Neuronal stem cell (in vitro differentiated cells): ENCODE measurements around the gene PEA15.

Source experiments
- DNase-seq: peaks from one replicate; pipeline ENCODE4 v3.0.0-alpha.2; 2013; ENCODE audit warnings: low spot score
- H2AFZ ChIP-seq: one replicate; pipeline ENCODE4 v1.6.1; 2013; ENCODE audit warnings: mild to moderate bottlenecking, low read length, inconsistent platforms
- H2AK5ac ChIP-seq: 2 replicates; pipeline ENCODE4 v1.6.1; 2013; ENCODE audit warnings: low read depth, mild to moderate bottlenecking, inconsistent platforms, low read length, moderate library complexity, mixed read lengths
- H2BK120ac ChIP-seq: 2 replicates; pipeline ENCODE4 v1.6.1; 2013; ENCODE audit warnings: low read depth, mild to moderate bottlenecking, inconsistent platforms, low read length, moderate library complexity, mixed read lengths
- H2BK12ac ChIP-seq: one replicate; pipeline ENCODE4 v1.6.1; 2013; ENCODE audit warnings: low read length, inconsistent platforms
- H2BK15ac ChIP-seq: 2 replicates; pipeline ENCODE4 v1.6.1; 2013; ENCODE audit warnings: mild to moderate bottlenecking, low read length, inconsistent platforms, mixed read lengths
- H2BK5ac ChIP-seq: one replicate; pipeline ENCODE4 v1.6.1; 2013; ENCODE audit warnings: inconsistent platforms, mild to moderate bottlenecking, low read length, moderate library complexity
- H3K14ac ChIP-seq: one replicate; pipeline ENCODE4 v1.6.1; 2013; ENCODE audit warnings: low read length, inconsistent platforms
- H3K18ac ChIP-seq: 2 replicates; pipeline ENCODE4 v1.6.1; 2013; ENCODE audit warnings: low read length, inconsistent platforms
- H3K23ac ChIP-seq: 2 replicates; pipeline ENCODE4 v1.6.1; 2013; ENCODE audit warnings: low read depth, mild to moderate bottlenecking, mixed read lengths, low read length, inconsistent platforms; ENCODE audit not compliant: poor library complexity
- H3K27ac ChIP-seq: replicated peaks from 3 replicates; pipeline ENCODE4 v1.5.1; 2013; ENCODE audit warnings: low read length, inconsistent platforms
- H3K27me3 ChIP-seq, 3 experiments: 2 replicates each; pipeline ENCODE4 v1.6.1; 2013; ENCODE audit warnings: low read length in 3 of 3, mild to moderate bottlenecking in 2 of 3, inconsistent platforms in 1 of 3, low read depth in 1 of 3, mixed read lengths in 1 of 3, moderate library complexity in 1 of 3; ENCODE audit not compliant: control insufficient read depth in 3 of 3, insufficient read depth in 3 of 3
- H3K36me3 ChIP-seq, 2 donors: replicated peaks in 1 of 2; 2 replicates each; pipeline ENCODE4 v1.6.1; 2013; ENCODE audit warnings: low read length in 2 of 2; ENCODE audit not compliant: control insufficient read depth in 2 of 2, insufficient read depth in 2 of 2
- H3K4ac ChIP-seq: 2 replicates; pipeline ENCODE4 v1.6.1; 2013; ENCODE audit warnings: inconsistent platforms, mild to moderate bottlenecking, low read length, moderate library complexity
- H3K4me1 ChIP-seq, 2 donors: 1 replicate in 1 of 2; 2 replicates in 1 of 2; pipeline ENCODE4 v1.6.1; 2013; ENCODE audit warnings: low read length in 2 of 2, low read depth in 1 of 2; ENCODE audit not compliant: control insufficient read depth in 2 of 2, insufficient read depth in 1 of 2
- H3K4me2 ChIP-seq: one replicate; pipeline ENCODE4 v1.6.1; 2013; ENCODE audit warnings: mild to moderate bottlenecking, low read length, inconsistent platforms; ENCODE audit not compliant: insufficient read depth, poor library complexity, severe bottlenecking
- H3K4me3 ChIP-seq, 2 donors: 2 replicates each; pipeline ENCODE4 v1.5.1; 2013; ENCODE audit warnings: low read length in 2 of 2, mild to moderate bottlenecking in 2 of 2, inconsistent platforms in 1 of 2, moderate library complexity in 1 of 2
- H3K79me1 ChIP-seq: one replicate; pipeline ENCODE4 v1.6.1; 2013; ENCODE audit warnings: low read depth, mild to moderate bottlenecking, inconsistent platforms, low read length, moderate library complexity
- H3K9ac ChIP-seq: one replicate; pipeline ENCODE4 v1.6.1; 2013; ENCODE audit warnings: mild to moderate bottlenecking, low read depth, low read length, inconsistent platforms; ENCODE audit not compliant: poor library complexity
- H3K9me3 ChIP-seq, 2 donors: replicated peaks in 1 of 2; 2 replicates each; pipeline versions ENCODE3 to v1.6.1; 2013; ENCODE audit warnings: low read length in 2 of 2, mild to moderate bottlenecking in 2 of 2, inconsistent platforms in 1 of 2, low read depth in 1 of 2, mixed read lengths in 1 of 2, moderate library complexity in 1 of 2; ENCODE audit not compliant: control insufficient read depth in 2 of 2, insufficient read depth in 1 of 2
- H4K8ac ChIP-seq: one replicate; pipeline ENCODE4 v1.6.1; 2013; ENCODE audit warnings: low read depth, mild to moderate bottlenecking, inconsistent platforms, low read length, moderate library complexity
- H4K91ac ChIP-seq: one replicate; pipeline ENCODE4 v1.6.1; 2013; ENCODE audit warnings: low read length, low read depth, mild to moderate bottlenecking, inconsistent platforms; ENCODE audit not compliant: poor library complexity
- WGBS, 2 donors: extraction: QIAGEN DNeasy Blood & Tissue Kit; methylation state at CpG; one replicate each; pipeline ENCODE4 v1.1.7; 2013; ENCODE audit warnings: missing lambda C conversion rate in 2 of 2, mixed read lengths in 1 of 2; ENCODE audit not compliant: insufficient read length in 2 of 2, insufficient replicate concordance in 1 of 2; ENCODE audit errors: extremely low coverage in 2 of 2; 5-methylcytosine and 5-hydroxymethylcytosine counted together

Gene PEA15

DNA sequence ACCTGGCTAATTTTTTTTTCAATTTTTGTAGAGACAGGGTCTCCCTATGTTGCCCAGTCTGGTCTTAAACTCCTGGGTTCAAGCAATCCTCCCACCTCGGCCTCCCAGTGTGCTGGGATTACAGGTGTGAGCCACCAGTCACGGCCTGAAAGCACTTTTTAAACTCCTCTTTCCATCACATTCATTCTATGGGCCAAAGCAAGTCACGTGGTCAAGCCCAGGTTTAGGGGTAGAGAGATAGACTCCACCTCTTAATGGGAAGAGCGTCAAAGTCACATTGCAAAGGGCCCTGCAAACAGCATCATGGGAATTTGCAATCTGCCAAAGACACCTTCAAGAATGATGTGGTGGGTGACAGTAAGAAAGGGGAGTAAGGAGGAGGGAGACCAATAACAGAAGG is 46.6 kb upstream of the PEA15 start:
- no peak overlapping the region for H2BK12ac ChIP-seq
- H3K4me1 ChIP-seq: peaks cover 0 to 3% of the 10 kb centered on the region in 2 donors
- no peak overlapping the region for H3K4me3 ChIP-seq
- no peak overlapping the region for H3K4ac ChIP-seq
- no peak overlapping the region for H4K91ac ChIP-seq
- no peak overlapping the region for H2AFZ ChIP-seq
- H2AK5ac ChIP-seq: no peak overlapping the region
- no peak overlapping the region for H2BK15ac ChIP-seq
- WGBS, 2 donors: no CpG with 5 or more reads among the region's 4 CpGs
- H3K23ac ChIP-seq: no peak overlapping the region
- no peak overlapping the region for H2BK120ac ChIP-seq
- H3K36me3 ChIP-seq: no peaks in the 10 kb centered on the region
- H3K18ac ChIP-seq: no peak overlapping the region
- no peaks in the 10 kb centered on the region for H3K27me3 ChIP-seq
- no peak overlapping the region for H3K27ac ChIP-seq
- DNase-seq: no peak
- no peaks in the 10 kb centered on the region for H3K79me1 ChIP-seq
- no peaks in the 10 kb centered on the region for H3K9me3 ChIP-seq
- H4K8ac ChIP-seq: no peak overlapping the region
- no peak overlapping the region for H3K9ac ChIP-seq
- H2BK5ac ChIP-seq: no peak overlapping the region
- no peak overlapping the region for H3K4me2 ChIP-seq
- H3K14ac ChIP-seq: no peak overlapping the region

DNA sequence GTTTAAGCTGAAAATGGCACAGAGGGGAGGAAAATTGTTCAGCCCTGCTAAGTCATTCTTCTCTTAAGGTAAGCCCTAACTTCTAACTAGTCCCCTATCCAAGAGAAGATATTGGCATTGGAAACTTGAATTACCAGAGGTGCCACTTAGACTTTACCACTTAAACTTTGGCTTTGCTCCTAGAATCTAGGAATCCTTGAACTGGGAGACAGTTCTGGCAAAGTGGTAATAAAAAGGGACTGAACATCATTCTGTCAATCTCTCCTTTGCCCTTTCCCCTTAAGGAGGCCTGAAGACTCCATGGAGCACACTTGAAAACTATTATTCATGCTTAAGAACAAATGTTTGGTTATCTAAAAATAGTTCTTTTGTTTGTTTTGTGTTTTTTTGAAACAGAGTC is 45.3 kb upstream of the PEA15 start:
- no peak overlapping the region for H3K4me3 ChIP-seq
- peaks cover 0 to 7% of the 10 kb centered on the region in 2 donors for H3K9me3 ChIP-seq
- H3K36me3 ChIP-seq: no peaks in the 10 kb centered on the region
- no peak overlapping the region for H3K9ac ChIP-seq
- H3K23ac ChIP-seq: no peak overlapping the region
- no peak for DNase-seq
- no peak overlapping the region for H2AFZ ChIP-seq
- H3K18ac ChIP-seq: no peak overlapping the region
- H3K27ac ChIP-seq: no peak overlapping the region
- H2BK5ac ChIP-seq: no peak overlapping the region
- peaks cover 0 to 3% of the 10 kb centered on the region in 2 donors for H3K4me1 ChIP-seq
- H2AK5ac ChIP-seq: no peak overlapping the region
- H3K14ac ChIP-seq: no peak overlapping the region
- H2BK120ac ChIP-seq: no peak overlapping the region
- no peak overlapping the region for H3K4me2 ChIP-seq
- H3K79me1 ChIP-seq: no peaks in the 10 kb centered on the region
- no peak overlapping the region for H4K91ac ChIP-seq
- H2BK12ac ChIP-seq: no peak overlapping the region
- no peaks in the 10 kb centered on the region for H3K27me3 ChIP-seq
- H3K4ac ChIP-seq: no peak overlapping the region
- H4K8ac ChIP-seq: no peak overlapping the region
- H2BK15ac ChIP-seq: no peak overlapping the region

DNA sequence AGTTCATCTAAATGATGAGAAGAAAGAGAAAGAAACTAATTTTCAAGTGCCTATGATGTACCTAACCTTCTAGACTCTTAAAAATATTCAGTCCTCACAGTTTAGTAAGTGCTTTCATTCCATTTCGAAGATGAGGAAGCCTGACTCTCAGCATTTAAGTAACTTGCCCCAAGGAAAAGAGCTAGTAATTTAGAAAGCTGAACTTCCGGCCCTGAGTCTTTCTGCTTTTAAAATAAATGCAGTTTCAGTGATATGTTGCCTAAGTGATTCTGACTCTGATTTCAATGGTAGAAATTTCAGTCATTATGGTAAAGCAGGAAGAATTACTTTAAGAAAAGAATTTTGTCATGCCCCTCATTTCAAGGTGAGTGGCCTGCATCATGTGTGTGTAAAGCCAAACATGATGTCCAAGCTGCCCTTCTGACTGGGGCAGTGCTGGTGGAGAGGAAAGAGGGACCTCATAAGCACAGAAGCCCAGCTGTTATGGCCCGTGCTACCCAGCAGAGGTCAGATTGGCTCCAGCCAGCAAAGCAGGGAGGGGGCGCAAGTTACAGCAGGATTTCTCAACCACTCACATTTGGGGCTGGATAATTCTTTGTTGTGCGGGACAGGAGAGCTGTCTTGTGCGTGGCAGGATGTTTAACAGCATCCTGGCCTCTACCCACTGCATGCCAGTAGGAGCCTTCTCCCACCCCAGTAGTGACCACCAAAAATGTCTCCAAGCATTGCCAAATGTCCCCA is 43.0 kb upstream of the PEA15 start:
- peaks cover 0 to 7% of the 10 kb centered on the region in 2 donors for H3K9me3 ChIP-seq
- no peak overlapping the region for H4K91ac ChIP-seq
- no peak overlapping the region for H3K18ac ChIP-seq
- H3K4me3 ChIP-seq: no peak overlapping the region
- no peak overlapping the region for H2AK5ac ChIP-seq
- H4K8ac ChIP-seq: no peak overlapping the region
- no CpG with 5 or more reads among the region's 6 CpGs for WGBS, 2 donors
- H2BK15ac ChIP-seq: no peak overlapping the region
- H2BK12ac ChIP-seq: no peak overlapping the region
- H3K36me3 ChIP-seq: no peaks in the 10 kb centered on the region
- H2BK120ac ChIP-seq: no peak overlapping the region
- H3K79me1 ChIP-seq: no peaks in the 10 kb centered on the region
- H3K23ac ChIP-seq: no peak overlapping the region
- H3K9ac ChIP-seq: no peak overlapping the region
- peaks cover 0 to 3% of the 10 kb centered on the region in 2 donors for H3K4me1 ChIP-seq
- H3K4me2 ChIP-seq: no peak overlapping the region
- H2AFZ ChIP-seq: no peak overlapping the region
- H3K14ac ChIP-seq: no peak overlapping the region
- H3K4ac ChIP-seq: no peak overlapping the region
- H3K27me3 ChIP-seq: no peaks in the 10 kb centered on the region
- peak; percentile 29 for DNase-seq
- no peak overlapping the region for H3K27ac ChIP-seq
- H2BK5ac ChIP-seq: no peak overlapping the region

DNA sequence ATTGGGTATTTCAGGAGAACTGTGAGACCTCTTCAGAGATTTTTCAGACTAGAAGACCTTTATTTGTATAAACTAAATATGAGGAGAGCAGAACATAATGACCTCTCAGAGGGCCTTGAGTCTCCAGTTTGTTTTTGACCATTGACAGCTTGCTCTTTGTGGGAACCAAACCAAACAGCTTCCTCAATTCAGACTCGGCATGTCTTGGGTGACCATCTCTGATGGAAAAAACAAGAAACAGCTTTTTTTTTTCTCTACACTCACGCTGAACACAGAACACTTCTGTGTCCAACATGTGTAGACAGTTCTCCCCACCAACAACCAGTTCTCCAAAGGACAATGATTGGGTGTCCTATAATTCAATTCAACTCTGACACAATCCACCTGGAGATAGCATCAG is 42.3 kb upstream of the PEA15 start:
- peaks cover 1 to 4% of the 10 kb centered on the region in 2 donors for H3K4me1 ChIP-seq
- H3K4ac ChIP-seq: no peak overlapping the region
- no peak overlapping the region for H3K18ac ChIP-seq
- H2BK120ac ChIP-seq: no peak overlapping the region
- no peaks in the 10 kb centered on the region for H3K36me3 ChIP-seq
- H3K4me2 ChIP-seq: no peak overlapping the region
- H3K9me3 ChIP-seq: peaks cover 0 to 7% of the 10 kb centered on the region in 2 donors
- no peak overlapping the region for H3K14ac ChIP-seq
- no peaks in the 10 kb centered on the region for H3K27me3 ChIP-seq
- H3K79me1 ChIP-seq: no peaks in the 10 kb centered on the region
- no peak overlapping the region for H2AFZ ChIP-seq
- no peak overlapping the region for H3K23ac ChIP-seq
- H2BK15ac ChIP-seq: no peak overlapping the region
- no peak overlapping the region for H2BK5ac ChIP-seq
- H3K9ac ChIP-seq: no peak overlapping the region
- no peak overlapping the region for H3K4me3 ChIP-seq
- H3K27ac ChIP-seq: no peak overlapping the region
- H4K91ac ChIP-seq: no peak overlapping the region
- no peak overlapping the region for H2BK12ac ChIP-seq
- no peak overlapping the region for H2AK5ac ChIP-seq
- no peak for DNase-seq
- no peak overlapping the region for H4K8ac ChIP-seq
- no CpG with 5 or more reads among the region's 2 CpGs for WGBS, 2 donors
